HG03060 (cell line): ENCODE measurements around the gene SH3BGRL2.
"Not testable (repeated sequence)": the region's sequence is repeated elsewhere in the genome, so short reads cannot be mapped to it uniquely, and the experiment has no call there.

Experiments
- ATAC-seq: cut with Tn5 transposase; IDR thresholded peaks from one replicate; pipeline ENCODE4 v1.9.1; 2021; ENCODE audit warnings: low read depth, moderate number of reproducible peaks; ENCODE audit not compliant: unreplicated experiment

SH3BGRL2 gene

DNA sequence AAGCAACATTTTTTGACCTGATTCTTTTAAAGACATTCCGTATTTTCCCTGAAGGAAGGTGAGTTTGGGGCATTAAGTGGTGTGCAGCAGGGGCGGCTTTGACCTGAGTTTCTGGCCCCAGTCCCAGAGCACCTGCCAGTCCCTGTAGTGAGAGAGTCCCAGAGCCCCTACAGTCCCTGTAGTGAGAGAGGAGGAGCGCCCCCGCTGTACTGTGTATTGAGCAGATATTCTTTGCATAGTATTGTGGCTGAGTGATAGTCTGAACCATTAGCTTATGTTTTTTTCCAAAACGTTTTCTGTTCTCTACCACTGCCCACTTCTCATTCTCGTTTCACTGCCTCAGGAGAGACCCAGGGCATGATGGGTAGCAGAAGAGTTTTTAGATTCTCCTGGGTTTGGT is 17.2 kb upstream of the SH3BGRL2 start:
- ATAC-seq = no peak

DNA sequence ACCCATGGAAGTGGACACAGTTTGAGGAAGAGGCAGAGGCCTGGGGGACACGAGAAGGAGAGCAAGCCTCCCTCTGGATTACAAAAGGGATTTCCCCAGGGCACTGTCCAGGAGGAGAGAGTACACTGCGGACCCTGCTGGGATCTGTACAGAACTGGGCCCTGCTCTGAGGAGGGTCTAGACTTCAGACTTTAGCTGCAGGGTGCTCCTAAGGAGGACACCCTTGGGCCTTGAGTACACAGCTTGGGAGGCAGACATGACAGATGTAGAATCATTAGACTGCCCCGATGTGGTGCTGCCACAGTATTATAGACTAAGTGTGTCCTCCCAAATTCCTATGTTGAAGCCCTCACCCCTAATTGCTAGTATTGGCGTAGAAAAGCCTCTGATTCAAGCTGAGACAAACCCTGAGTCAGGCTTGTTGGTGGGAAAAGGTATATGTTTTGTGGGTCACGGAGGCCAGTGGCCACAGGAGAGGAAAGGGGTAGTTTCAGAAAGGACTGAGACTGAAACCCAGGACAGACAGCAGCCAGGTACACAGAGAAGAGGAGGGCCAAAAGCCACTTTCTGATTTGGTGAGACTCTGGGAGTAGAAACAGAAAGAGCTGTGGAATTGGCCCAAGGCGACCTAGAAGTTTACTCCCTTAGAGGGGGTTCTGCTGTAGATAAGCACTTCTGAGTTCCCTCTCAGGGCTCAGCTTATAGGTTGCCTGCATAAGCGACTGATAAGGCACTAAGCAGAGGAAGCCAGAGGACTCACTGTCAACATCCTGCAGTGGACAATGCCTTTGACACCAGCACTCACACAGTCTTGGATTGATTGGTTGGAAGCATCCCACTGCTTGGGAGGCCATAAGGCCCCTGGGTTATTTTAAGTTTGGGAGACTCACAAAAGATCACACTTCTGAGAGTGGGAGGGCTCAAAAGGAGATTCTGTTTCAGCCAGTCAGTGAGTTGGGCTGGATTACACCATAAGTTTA is 16.5 kb upstream of the SH3BGRL2 start:
- ATAC-seq = peak; percentile 61

DNA sequence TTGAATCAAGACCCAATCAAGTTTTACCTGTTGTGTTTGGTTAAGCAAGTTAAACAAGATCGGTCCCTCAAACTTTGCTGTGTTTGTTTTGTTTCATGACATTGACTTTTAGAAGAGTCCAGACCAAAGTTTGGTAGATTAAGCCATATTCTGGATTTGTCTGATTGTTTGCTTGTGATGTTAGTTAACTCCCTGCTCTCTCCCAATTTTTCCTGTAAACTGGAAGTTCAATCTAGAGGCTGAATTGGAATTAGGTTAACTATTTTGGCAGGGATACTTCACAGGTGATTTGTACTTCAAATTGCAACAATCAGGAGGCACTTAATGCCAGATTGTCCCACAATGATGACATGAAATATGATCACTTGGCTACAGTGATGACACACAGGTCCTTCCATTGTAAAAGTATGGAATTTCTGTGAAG is 13.6 kb upstream of the SH3BGRL2 start:
- no peak for ATAC-seq

DNA sequence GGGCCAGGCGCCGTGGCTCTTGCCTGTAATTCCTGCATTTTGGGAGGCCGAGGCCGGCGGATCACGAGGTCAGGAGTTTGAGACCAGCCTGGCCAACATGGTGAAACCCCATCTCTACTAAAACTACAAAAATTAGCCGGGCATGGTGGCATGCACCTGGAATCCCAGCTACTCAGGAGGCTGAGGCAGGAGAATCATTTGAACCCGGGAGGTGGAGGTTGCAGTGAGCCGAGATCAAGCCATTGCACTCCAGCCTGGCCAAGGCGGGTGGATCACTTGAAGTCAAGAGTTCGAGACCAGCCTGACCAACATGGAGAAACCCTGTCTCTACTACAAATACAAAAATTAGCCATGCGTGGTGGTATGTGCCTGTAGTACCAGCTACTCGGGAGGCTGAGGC is 12.7 kb upstream of the SH3BGRL2 start:
- ATAC-seq = not testable (repeated sequence)

DNA sequence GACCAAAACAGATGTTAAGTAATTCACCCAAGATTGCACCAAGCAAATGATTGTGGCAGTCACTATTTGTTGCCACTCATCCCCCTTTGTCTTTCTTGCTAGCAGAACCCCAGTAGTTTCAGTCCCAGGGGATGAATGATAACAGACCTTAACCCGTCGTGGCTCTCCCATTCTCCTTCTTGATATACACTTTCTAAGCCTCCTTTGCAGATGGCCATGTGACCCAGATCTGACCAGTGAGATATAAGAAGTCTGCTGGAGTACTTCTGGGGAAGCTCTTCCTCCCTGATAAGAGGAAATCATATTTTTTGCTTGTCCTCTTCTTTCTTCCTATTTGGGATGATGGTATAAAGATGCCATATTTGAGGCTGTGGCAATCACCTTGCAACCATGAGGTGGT is 9.6 kb upstream of the SH3BGRL2 start:
- ATAC-seq = no peak

DNA sequence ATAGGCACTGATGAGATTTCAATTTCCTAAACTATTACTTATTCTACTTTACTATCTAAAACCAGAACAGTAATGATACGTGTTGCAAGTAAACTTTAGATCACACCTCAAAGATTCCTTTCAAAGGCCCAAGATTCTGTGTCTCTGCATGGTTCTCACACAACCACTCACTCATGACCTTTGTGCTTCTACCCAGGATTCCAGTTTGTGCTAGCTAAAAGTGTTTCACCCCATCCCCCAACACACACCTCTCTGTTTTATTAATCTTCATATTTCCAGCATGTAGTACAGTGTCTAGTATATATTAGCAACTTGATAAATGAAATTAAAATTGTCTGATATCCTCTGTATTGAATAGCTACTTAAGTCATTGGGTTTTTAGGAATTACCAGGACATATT is 8.8 kb upstream of the SH3BGRL2 start:
- no peak for ATAC-seq

DNA sequence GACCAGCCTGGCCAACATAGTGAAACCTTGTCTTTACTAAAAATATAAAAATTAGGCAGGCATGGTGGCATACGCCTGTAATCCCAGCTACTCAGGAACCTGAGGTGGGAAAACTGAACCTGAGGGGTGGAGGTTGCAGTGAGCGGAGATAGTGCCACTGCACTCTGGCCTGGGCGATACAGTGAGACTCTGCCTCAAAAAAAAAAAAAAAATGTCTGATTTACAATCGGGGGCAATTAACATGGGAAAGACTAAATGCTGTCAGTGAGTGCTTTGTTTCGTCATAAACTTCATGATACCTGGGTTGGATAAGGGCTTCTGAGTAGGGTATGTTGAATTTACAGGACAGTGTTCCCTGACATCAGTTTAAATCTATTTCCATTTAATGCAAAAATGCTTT is 8.0 kb upstream of the SH3BGRL2 start:
- ATAC-seq = no peak

DNA sequence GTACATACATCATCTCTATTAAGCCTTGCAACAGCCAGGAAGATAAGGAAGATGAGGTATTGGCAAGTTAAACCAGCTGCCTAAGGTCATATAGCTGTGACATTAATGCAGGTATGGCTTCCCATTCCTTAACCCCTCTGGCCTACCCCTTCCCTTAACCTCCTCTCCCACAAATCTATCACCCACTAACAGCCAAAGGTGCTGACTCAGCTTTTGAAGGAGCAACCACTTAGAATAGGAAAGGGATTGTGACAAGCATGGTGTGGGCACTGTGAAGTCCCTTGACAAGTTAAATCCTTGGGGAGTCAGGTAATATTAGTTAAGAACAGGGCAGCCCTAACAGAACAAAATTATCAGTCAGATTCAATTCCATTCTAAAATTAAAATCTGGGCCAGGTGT is 5.4 kb upstream of the SH3BGRL2 start:
- no peak for ATAC-seq

DNA sequence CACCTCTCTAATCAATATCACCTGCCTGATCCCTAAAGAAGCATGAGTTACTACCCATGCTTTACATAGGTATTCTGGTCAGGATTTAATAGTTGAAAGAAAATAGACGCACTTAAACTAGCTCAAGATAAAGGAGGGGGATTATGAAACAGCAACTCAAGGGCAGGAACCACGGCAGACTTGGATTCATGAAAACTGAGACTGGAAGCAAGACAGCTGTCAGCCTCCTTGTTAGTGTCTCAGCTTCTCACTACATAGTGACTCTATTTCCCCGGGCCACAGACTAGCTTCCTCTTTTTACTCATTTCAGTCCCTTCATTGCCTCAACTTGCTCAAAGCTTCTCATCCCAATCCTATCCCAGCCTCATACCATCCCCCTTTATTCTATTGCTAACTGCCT is 4.3 kb upstream of the SH3BGRL2 start:
- ATAC-seq = no peak

DNA sequence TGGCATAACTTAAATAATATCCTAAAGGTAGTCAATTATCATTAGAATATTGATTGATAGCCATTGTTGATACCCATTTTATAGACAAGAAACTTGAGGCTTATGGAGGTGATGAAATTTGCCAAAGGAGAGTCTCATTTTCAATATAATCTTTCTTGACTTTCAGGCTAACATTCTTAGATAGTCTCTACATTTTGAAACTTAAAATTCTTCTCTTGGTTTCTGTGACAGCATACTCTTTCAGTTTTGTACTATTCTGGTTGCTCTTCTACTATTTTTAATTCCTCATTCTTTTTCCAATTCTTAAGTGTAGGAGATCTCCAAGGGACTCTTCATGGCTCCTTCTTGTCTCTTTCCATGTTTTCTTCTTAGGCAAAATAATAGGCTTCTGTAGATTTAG is 3.7 kb upstream of the SH3BGRL2 start:
- no peak for ATAC-seq

DNA sequence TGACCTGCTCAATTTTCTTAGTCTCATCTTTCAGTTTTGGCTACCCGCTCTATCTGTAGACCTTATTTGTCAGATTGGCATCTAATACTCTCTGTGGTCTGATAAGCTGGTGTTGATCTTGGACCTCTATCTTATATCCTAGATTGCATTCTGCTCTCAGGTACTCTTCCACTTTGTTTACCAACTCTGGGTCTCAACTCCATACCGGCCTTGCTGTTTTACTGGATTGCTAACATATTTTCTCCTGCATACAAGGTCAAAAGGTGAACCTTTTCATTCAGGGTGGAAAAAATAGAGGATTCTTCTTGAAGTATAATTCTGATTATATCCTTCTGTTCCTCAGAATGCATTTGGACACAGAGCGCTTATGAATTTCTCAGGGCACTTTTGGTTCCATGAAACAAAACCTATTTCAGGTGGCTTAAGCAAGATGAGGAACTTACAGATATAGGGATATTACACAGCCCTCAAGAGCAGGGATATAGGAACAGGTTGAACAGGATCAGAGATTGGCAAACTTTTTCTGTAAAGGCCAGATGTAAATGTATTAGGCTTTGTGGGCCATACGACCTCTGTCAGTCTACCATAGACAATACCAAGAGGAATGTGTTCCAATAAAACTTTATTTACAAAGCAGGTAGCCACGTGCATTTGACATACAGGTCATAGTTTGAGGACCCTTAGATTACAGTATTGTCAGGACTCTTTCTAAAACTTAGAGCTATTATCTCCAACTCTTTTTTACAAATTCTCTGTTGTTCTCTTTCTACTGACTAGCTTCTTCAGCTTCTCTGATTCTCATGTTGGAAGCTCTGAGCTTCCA is 2.5 kb upstream of the SH3BGRL2 start:
- no peak for ATAC-seq

DNA sequence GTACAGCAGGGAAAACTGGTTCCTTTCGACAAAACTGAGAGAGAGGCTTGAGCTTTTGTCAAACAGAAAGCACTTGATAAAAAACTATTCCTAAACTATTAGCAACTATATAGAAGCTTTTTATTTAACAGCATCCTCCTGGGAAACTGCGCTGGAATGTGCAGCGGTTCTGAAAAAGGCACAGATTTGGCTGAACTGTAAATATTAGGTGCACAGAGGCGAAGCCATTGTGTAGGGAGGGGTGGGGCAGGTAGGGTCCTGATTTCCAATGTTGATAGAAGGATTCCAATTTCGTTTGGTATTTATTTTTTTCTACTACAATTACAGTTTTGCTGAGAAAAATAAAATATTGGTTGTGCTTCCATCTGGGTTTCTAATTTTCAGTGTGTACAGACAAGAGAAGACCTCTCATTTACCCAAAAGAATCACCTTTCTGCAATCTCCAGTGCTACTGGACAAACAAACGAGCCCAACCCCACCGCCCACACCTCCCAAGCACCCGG is 698 bp upstream of the SH3BGRL2 start:
- no peak for ATAC-seq

DNA sequence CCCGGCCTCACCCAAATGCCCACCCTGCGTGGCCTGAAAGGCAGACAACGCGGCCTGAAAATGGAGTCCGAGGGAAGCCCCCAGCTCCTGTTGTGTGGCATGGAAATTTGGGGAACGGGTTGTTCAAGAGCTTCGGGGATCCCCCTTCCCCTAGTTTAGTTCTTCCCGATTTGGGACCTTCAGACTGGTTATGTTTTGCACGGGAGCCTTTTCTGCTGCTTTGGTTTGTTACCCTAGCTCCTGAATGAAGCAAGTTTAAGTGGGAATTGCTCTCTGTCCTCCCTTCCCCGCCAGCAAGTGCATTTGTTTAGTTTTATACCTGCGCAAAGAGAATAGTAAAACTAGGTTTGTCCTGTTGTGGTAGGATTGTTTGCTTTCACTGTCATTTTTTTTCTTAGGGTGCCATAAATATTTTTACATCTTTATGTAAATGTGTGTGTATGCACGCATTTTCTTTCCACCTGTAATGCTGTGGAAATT is 604 bp downstream of the SH3BGRL2 start:
- ATAC-seq = no peak

DNA sequence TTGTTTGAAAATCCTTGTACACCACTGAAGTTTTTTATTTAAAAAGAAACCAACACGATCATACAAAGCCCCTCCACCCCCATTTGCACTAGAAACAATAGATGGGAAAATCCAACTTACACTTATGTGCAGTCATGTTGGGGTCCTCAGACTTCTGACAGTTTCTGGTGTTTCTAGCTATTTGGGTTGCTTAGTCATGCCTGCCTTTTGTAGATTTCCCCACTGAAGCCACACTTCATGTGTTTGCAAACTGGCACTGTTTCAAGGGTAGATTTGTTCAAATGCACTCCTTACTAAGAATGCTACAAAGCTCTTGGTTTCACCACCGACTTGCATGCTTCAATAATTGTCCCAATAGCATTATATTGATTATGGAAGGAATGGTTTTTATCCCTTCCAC is 1.5 kb downstream of the SH3BGRL2 start:
- no peak for ATAC-seq

DNA sequence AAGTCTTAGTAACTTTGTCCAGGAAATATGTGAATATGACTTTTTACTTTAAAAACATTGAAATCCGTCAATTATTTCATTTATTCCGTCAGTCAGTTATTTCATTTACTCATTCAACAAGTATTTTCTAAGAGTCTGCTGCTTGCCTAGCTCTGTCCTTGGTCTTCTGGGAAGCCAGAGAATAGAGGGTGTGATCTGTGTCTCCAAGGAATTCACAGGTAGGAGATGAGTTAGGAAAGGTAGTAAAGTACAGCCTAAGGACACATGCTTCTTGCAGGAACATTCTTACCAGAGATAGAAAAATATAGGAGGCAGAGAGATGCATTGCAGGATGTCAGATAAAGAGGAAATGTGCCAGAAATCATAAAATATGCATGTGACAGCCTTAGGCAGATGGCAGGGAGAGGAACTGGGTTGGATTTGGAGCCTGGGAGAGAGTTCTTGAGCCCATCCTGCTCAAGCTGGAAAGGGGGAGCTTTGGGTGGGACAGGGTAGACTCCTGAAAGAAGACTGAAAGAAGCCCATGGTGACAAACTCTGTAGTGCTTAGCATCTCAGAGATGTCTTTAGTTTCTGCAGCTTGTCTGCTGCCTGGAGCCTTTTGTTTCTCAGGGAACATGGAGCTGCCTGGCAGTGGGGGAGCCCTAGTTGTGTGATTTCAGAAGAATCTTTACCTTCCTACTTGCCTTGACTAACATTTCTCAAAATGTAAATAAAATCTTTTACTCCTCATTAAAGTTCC is 3.5 kb downstream of the SH3BGRL2 start:
- ATAC-seq = no peak

DNA sequence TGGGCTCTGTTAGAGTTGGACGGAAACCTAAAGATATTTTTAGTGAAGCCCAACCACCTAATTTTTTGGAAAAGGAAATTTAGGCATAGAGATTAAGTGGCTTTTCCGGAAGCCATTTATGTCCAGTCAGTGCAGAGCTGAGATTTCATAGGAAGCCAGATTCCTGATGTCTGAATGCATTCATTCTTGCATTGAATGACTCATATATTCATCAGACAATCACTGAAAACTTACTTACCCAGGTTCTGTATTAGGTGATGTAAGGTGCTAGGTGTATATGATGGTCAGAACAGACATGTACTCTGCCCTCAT is 4.1 kb downstream of the SH3BGRL2 start:
- no peak for ATAC-seq

DNA sequence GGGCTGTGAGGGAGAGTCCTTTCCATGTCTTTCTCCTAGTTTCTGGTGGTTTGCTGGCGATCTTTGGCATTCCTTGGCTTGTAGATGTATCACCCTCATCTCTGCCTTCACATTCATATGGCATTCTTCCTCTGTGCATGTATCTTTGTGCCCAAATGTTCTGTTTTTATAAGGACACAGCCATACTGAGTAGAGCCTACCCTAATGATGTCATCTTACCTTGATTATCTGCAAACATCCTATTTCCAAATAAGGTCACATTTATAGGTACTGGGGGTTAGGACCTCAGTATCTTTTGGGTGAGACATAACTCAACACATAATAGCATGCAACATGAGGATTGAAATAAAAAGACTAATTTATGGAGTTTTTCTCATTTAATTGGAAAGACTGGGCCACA is 5.5 kb downstream of the SH3BGRL2 start:
- ATAC-seq = no peak

DNA sequence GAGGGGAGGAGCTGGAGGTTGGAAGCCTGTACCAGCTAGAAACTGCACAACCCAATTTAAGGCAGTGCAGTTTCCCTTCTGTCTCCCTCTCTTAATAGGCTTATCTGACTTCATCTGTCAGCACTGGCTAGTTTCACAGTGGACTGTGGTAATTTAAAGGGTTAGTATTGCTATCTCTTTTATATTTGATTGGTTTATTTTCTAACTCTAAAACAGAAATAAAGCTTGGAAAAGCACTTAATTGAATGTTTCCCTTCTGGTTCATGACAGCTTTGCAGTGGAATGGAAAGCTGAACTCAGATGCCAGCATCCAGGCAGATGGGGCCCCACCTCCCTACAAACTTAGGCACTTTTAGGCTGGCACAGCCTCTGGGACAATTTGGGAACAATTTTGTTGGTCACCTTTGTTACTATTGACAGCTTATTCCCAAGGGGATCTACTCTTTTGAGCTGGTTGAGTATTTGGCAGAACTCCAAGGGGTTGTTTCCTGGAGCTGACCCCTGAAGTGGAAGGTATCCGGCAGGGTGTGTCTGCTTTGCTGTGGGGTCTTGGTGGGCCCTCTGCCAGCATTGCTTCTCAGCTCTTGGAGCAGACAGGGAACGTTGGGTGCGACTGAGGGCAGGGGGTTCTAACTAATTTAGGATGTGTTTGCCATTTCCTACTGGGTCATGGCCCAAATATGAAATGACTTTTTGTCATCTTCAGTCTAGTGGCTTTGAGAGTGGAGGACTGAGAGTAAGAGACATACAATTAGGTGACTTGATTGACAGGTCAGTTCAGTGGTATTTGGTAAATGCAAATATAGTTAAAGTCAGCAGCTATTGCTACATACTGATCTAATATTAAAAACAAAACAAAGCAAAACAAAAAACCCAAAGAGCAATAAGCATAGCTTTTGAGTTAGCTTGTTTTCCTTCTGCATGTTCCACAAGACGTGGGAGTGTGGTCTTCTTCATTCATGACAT is 9.3 kb downstream of the SH3BGRL2 start:
- ATAC-seq = no peak

DNA sequence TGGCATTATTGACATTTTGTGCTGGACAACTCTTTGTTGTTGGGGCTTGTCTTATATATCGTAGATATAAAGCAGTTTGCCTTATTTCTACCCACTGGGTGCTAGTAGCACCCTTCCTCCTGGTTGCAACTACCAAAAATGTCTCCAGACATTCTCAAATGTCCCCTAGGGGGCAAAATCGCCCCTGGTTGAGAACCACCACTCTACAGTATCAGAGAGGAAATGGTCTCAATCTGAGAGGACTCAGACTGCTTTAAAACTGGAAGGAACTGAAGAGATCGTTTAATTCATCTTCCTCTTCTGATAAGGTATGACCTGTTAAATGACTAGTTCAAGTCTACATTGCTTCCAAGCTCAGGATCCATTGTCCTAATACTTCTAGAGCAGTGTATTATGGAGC is 14.9 kb downstream of the SH3BGRL2 start:
- ATAC-seq = no peak

DNA sequence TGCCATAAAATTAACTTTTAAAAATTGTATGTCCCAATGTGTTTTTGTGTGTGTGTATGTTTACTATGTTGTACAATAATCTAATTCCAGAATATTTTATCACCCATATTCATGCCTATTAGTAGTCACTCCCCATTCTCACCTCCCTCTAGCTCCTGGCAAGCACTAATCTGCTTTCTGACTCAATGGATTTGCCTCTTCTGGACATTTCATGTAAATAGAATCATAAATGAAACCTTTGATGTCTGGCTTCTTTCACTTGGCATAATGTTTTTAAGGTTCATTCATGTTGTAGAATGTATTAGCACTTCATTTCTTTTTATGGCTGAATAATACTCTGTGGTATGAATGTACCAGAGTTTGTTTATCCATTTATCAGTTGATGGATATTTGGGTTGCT is 15.4 kb downstream of the SH3BGRL2 start:
- no peak for ATAC-seq
